Prostate gland (tissue), 2 donors: Measurements from ENCODE around the gene ULK4.

Experiments used
- POLR2A ChIP-seq: fragments of 450-650 bp; IDR thresholded peaks from one replicate; pipeline ENCODE4 v1.6.1; 2016; ENCODE audit warnings: antibody characterized with exemption, mild to moderate bottlenecking
- POLR2AphosphoS5 ChIP-seq: sonication (generic); formaldehyde crosslinking; IDR thresholded peaks from one replicate; pipeline ENCODE4 v1.6.1; 2017; ENCODE audit warnings: antibody characterized with exemption
- TF ChIP-seq, protein P1 (sequence below), 4 experiments: fragments of 200-600 bp in 2 of 4; fragments of 450-650 bp in 2 of 4; sonication (generic) in 2 of 4; IDR thresholded peaks; 1 replicate in 3 of 4; 2 replicates in 1 of 4; pipeline ENCODE4 v1.5.1; 2016 to 2019; ENCODE audit warnings: antibody characterized with exemption in 4 of 4, mild to moderate bottlenecking in 2 of 4, moderate library complexity in 2 of 4

DNA sequence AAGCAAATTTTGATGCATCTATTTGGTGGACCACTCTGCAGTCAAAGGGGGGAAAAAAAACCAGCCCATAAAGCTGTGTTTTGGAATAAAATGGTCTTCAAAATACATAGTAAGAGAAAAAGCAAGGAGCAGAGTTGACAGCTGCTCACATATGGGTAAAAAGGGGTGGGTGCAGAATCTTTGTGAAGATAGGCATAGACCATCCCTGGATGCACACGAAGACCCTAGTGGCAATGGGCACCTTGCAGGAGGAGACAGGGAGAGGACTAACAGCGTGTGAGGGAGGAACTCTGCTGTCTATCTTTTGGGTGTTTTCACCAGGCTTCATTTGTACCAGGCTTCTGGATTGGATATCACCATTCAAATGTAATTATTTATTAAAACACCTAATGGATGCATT is 718.7 kb downstream of the ULK4 start:
- TF ChIP-seq, protein P1, sequence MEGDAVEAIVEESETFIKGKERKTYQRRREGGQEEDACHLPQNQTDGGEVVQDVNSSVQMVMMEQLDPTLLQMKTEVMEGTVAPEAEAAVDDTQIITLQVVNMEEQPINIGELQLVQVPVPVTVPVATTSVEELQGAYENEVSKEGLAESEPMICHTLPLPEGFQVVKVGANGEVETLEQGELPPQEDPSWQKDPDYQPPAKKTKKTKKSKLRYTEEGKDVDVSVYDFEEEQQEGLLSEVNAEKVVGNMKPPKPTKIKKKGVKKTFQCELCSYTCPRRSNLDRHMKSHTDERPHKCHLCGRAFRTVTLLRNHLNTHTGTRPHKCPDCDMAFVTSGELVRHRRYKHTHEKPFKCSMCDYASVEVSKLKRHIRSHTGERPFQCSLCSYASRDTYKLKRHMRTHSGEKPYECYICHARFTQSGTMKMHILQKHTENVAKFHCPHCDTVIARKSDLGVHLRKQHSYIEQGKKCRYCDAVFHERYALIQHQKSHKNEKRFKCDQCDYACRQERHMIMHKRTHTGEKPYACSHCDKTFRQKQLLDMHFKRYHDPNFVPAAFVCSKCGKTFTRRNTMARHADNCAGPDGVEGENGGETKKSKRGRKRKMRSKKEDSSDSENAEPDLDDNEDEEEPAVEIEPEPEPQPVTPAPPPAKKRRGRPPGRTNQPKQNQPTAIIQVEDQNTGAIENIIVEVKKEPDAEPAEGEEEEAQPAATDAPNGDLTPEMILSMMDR (IDR thresholded peaks at IDR 0.05), result no peak
- TF ChIP-seq POLR2A (no peak), POLR2AphosphoS5 (no peak)
